DMS114 treated with DMSO at 0.1 percent for 48 hours (cell line): Measurements from ENCODE around the gene TRAF3.
"Not testable (repeated sequence)": the region's sequence is repeated elsewhere in the genome, so short reads cannot be mapped to it uniquely, and the experiment has no call there.

ENCODE experiments used
- DNase-seq: peaks from one replicate; lab custom pipeline; 2025; ENCODE audit not compliant: unreplicated experiment; lab: John Stamatoyannopoulos, UW

TRAF3 gene

GRCh38 chr14:102827716-102828115, 50.5 kb downstream of the TRAF3 start:
- DNase-seq, result no peak

GRCh38 chr14:102828151-102828550, 50.9 kb downstream of the TRAF3 start:
- DNase-seq, result no peak

GRCh38 chr14:102829016-102829548, 51.8 kb downstream of the TRAF3 start:
- DNase-seq, result no peak

DNA sequence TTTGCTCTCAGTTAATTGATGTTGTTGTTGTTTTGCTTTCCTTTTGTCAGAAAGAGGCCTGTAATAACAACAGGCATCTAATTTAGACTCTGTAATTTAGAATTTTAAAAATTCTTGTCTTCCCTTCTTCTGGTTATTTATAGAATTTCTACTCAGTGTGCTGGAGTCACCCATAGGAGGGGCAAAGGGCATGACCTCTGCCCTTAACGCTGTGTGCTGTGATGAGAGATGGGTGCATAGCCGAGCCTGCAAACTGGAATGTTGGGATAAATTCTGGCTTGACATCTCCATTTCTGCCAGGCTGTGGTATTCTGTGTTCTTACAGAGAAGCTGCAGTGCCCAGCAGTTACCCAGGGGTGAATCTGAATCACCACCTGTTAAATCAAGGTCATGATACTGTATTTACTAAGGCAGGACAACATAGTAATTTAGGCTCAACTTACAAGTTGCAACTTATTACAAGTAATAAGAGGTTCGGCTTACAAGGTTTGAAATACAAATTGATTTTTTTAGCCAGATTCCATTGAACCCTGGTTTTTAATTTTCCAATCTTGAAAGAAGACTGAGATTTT, 53.3 kb downstream of the TRAF3 start:
- DNase-seq, result no peak

GRCh38 chr14:102831163-102831804, 54.0 kb downstream of the TRAF3 start:
- DNase-seq, result no peak

- DNase-seq, result no peak
Observed at GRCh38 chr14:102833341-102833740, 56.1 kb downstream of the TRAF3 start.

- no peak for DNase-seq
Observed at GRCh38 chr14:102833991-102834390, 56.7 kb downstream of the TRAF3 start.

GRCh38 chr14:102835959-102836358, 58.7 kb downstream of the TRAF3 start:
- DNase-seq, result no peak

- not testable (repeated sequence) for DNase-seq
Observed at GRCh38 chr14:102837120-102837519, 59.9 kb downstream of the TRAF3 start.

GRCh38 chr14:102838501-102838900, 61.3 kb downstream of the TRAF3 start:
- DNase-seq, result no peak

- DNase-seq, result no peak
Observed at GRCh38 chr14:102840115-102840514, 62.9 kb downstream of the TRAF3 start.

GRCh38 chr14:102840771-102841528, 63.7 kb downstream of the TRAF3 start:
- DNase-seq, result no peak

DNA sequence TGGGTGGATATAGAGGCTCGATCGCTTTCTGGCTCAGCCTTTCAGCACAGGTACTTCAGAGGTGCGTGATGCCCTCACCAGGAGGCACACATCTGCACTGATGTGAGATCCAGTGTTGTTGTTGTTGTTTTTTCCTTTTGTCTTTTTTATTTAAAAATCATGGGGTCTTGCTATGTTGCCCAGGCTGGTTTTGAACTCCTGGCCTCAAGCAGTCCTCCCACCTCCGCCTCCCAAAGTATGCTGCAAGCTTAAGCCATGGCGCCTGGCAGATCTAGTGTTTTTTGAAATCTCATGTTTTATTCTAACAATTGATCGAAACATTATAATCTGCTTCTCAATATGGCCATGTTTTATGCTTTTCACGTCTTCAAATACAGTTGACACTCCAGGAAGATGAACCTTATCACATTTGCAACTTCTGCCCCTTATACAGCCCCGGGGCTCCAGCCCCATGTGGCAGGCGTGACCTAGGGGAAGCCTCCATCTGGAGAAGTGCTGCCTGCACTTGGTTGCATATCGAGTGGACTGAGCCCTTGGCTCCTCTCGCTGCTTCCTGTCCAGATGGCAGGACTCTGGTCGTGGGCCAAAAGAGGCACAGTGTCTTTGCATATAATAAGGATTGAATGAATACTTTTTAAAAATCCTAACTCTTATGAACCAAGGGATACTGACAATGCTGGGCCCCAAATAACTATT, 71.7 kb downstream of the TRAF3 start:
- DNase-seq, result no peak

DNA sequence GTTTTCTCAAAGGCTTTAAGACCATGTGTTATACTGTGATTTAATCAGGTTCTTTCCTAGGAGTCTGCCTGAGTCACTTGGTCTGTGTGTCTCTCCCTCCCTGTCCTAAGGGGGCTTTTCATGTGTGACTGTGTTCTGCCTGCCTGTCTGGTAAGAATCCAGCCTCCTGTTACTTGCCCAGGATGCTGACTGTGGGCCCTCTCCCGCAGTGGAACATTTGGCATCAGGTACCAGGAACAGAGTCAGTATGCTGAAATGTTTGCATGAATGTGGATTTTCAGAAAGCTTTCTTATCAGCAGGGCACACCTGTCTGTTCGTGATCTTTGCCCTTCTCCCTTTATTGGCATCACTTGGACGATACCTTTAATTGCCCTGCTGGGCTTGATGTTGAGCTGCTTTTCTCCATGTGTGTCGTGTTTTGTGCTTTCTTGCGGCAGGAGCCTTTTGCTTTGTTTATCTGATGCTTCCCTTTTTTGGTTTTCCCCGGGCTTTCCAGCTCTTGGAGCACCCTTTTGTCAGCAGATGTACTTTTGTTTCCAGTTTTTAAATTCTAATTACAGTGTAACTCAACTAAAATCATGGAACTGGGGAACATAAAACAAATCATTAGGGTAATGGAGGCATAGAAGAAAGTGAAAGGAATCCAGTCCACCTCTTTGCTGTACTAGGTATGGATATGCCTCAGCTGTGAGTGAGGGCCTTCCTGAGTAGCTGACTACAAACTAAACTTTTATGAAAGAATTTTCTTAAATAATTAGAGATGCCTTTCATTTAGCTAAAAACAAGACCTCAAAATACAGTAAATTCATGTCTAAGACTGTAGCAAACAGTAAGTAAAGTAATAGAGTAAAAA, 72.5 kb downstream of the TRAF3 start:
- no peak for DNase-seq

GRCh38 chr14:102853648-102854047, 76.4 kb downstream of the TRAF3 start:
- DNase-seq, result no peak

DNA sequence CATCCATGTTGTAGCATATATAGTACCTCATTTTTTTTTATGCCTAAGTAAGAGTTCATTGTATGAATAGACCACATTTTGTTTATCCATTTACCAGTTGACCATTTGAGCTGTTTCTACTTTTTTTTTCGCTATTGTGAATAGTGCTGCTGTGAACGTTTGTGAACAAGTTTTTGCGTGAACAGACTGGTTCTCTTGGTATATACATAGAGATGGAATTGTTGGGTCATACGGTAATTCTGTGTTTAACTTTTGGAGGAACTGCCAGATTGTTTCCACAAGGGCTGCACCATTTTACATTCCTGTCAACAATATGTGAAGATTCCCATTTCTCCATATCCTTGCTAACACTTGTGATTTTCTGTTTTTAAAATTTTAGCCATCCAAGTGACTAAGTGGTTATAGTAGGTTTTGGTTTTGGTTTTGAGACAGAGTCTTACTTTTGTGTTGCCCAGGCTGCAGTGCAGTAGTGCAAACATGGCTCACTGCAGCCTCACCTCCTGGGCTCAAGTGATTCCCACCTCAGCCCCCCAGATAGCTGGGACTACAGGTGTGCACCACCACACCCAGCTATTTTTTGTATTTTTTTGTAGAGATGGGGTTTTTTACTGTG, 76.9 kb downstream of the TRAF3 start:
- DNase-seq, result no peak

GRCh38 chr14:102856179-102856578, 78.9 kb downstream of the TRAF3 start:
- DNase-seq, result no peak

- no peak for DNase-seq
Observed at GRCh38 chr14:102857444-102857843, 80.2 kb downstream of the TRAF3 start.

DNA sequence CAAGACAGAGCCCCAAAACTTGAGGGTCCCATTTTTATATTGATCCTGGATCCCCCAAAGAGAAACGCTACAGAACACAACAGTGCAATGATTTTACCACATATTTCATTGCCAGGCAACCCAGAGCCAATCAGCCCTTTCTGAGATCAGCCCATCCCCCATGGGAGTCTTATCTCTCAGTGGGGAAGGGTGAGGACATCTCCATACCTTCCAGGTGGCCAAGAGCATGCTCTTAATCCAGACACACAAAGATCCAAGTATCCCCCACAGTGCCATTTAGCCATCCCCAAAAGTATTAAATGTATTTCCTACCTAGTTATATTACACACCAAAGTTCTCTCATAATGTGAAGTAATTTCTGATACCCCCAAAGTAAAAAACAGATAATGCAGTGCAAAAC, 82.7 kb downstream of the TRAF3 start:
- DNase-seq, result no peak

GRCh38 chr14:102862154-102862773, 85.0 kb downstream of the TRAF3 start:
- no peak for DNase-seq
